ENCODE data around the gene PLA2G5. TPM values are rescaled to one million over a fixed set of nuclear protein-coding genes. Genes with fewer than 3 reads are reported as not detected.

The PLA2G5 gene
- total RNA-seq, 4 donors from 2014 or later = 1.5 to 5.0 (median 1.9) TPM; not detected in 1

GRCh38 chr1:20075345-20075744 is 5.4 kb downstream of the PLA2G5 start:
- H3K4me1 ChIP-seq = peaks cover 0 to 5% (median 0%) of the 10 kb centered on the region in 4 donors
- no peaks in the 10 kb centered on the region for H3K27me3 ChIP-seq
- no peak for TF ChIP-seq POLR2A (IDR thresholded peaks at IDR 0.05)
- TF ChIP-seq CTCF (IDR thresholded peaks at IDR 0.05) = no peak
- H3K9me3 ChIP-seq = no peaks in the 10 kb centered on the region
- no peak overlapping the region for H3K4me3 ChIP-seq
- no peak for DNase-seq
- H3K36me3 ChIP-seq = no peaks in the 10 kb centered on the region
- H3K27ac ChIP-seq = no peak overlapping the region

- Histone ChIP-seq H3K27ac (no peak overlapping the region), H3K27me3 (no peaks in the 10 kb centered on the region), H3K9me3 (no peaks in the 10 kb centered on the region), H3K4me3 (no peak overlapping the region), H3K36me3 (no peaks in the 10 kb centered on the region), H3K4me1 (peaks cover 0 to 5% (median 0%) of the 10 kb centered on the region in 4 donors)
- TF ChIP-seq CTCF (IDR thresholded peaks at IDR 0.05) (no peak), POLR2A (IDR thresholded peaks at IDR 0.05) (no peak)
- DNase-seq = no peak
Measured at GRCh38 chr1:20076223-20076622, 6.2 kb downstream of the PLA2G5 start.

- no peaks in the 10 kb centered on the region for H3K9me3 ChIP-seq
- no peak for DNase-seq
- H3K4me1 ChIP-seq = peaks cover 0 to 5% (median 0%) of the 10 kb centered on the region in 4 donors
- H3K27ac ChIP-seq = no peak overlapping the region
- no peaks in the 10 kb centered on the region for H3K27me3 ChIP-seq
- TF ChIP-seq CTCF (IDR thresholded peaks at IDR 0.05) (no peak), POLR2A (IDR thresholded peaks at IDR 0.05) (no peak)
- no peaks in the 10 kb centered on the region for H3K36me3 ChIP-seq
- no peak overlapping the region for H3K4me3 ChIP-seq
Measured at GRCh38 chr1:20076710-20077461, 6.9 kb downstream of the PLA2G5 start.

GRCh38 chr1:20078171-20078651 is 8.2 kb downstream of the PLA2G5 start:
- Histone ChIP-seq H3K4me3 (no peak overlapping the region), H3K27me3 (no peaks in the 10 kb centered on the region), H3K36me3 (no peaks in the 10 kb centered on the region), H3K27ac (peak overlapping the region in 1 of 4 donors; percentile 61), H3K9me3 (no peaks in the 10 kb centered on the region), H3K4me1 (peaks cover 0 to 5% (median 0%) of the 10 kb centered on the region in 4 donors)
- DNase-seq = peak in 2 of 3 donors; percentile 61 to 66
- TF ChIP-seq POLR2A (IDR thresholded peaks at IDR 0.05) (no peak), CTCF (IDR thresholded peaks at IDR 0.05) (no peak)

- Histone ChIP-seq H3K36me3 (no peaks in the 10 kb centered on the region), H3K27me3 (no peaks in the 10 kb centered on the region), H3K27ac (peak overlapping the region in 1 of 4 donors; percentile 61), H3K4me1 (peaks cover 0 to 5% (median 0%) of the 10 kb centered on the region in 4 donors), H3K9me3 (no peaks in the 10 kb centered on the region), H3K4me3 (no peak overlapping the region)
- TF ChIP-seq POLR2A (IDR thresholded peaks at IDR 0.05) = no peak
- TF ChIP-seq CTCF (IDR thresholded peaks at IDR 0.05) = no peak
- no peak for DNase-seq
Measured at GRCh38 chr1:20078711-20079110, 8.7 kb downstream of the PLA2G5 start.
